ENCODE measurements around the gene SGSM1.
"Not testable (repeated sequence)": the region's sequence is repeated elsewhere in the genome, so short reads cannot be mapped to it uniquely, and the experiment has no call there.

SGSM1 gene

DNA sequence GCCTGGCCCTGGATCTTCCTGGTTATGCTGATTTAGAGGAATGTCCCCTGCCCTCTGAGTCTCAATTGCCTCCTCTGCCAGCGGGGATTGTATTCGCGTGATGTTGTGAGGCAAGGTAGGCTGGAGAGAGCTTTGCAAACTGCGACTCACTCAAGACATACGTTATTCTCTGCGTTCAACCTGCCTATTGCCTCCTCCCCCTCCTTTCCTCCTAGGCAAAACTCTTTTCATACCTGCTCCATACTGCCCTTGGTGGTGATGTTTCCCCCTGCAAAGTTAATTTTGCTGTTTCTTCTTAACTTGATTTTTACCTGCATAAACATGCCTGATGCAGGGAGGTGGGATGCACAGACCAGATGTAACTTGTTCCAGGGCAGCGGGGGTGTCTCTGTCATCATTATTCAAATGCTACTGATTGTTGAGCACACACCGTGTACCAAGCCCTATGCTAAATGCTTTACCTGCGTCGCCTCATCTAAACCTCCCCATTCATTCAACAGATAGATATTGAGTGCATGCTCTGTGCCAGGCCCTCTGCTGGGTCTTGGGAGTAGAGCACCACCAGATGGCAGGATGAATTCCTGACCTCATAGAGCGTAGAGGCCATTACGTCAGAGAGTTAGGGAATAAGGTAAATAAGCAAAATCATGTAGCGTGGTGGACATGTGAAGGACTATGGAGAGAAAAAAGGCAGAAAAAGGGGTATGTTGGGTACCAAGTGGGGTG lies 29.0 kb downstream of the SGSM1 start:
- no peak for DNase-seq (ENCODE audit: low read depth in 3 of 3)

DNA sequence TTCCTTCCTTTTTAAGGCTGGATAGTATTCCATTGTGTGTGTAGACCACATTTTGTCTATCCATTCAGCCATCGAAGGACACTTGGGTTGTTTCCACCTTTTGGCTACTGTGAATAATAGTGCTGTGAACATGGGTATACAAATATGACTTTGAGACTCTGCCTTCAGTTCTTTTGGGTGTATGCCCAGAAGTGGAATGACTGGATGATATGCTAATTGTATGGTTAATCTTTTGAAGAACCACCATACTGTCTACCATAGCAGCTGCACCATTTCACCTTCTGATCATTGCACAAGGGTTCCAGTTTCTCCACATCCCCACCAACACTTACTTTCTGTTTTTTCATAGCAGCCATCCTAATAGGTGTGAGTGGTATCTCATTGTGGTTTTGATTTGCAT lies 30.3 kb downstream of the SGSM1 start:
- no peak for DNase-seq (ENCODE audit: low read depth in 3 of 3)

DNA sequence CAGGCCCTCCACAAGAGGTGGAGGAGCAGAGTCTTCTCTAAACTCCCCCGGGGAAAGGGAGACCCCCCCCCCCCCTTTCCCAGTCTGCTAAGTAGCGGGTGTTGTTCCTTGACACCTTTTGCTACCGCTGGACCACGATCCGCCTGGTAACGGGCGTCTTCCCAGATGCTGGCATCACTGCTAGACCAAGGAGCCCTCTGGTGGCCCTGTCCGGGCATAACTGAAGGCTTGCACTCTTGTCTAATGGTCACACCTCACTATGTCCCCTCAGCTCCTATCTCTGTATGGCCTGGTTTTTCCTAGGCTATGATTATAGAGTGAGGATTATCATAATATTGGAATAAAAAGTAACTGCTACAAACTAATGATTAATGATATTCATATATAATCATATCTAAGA lies 31.5 kb downstream of the SGSM1 start:
- DNase-seq (ENCODE audit: low read depth in 3 of 3): not testable (repeated sequence)

DNA sequence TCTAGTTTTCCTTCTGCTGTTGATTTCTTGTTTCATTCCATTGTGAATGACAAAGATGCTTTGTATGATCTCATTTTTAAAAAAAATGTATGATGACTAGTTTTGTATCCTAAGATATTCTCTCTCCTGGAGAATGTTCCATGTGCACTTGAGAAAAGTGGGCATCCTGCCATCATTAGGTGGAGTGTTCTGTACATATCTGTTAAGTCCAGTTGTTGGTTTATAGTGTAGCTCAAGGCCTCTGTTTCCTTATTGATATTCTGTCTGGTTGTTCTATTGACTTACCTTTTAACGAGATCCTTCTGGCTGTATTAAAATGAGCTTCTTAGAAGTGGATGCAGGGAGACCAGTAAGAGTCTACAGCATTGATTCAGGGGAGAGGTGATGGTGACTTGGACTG lies 35.2 kb downstream of the SGSM1 start:
- DNase-seq (ENCODE audit: low read depth in 3 of 3): no peak

DNA sequence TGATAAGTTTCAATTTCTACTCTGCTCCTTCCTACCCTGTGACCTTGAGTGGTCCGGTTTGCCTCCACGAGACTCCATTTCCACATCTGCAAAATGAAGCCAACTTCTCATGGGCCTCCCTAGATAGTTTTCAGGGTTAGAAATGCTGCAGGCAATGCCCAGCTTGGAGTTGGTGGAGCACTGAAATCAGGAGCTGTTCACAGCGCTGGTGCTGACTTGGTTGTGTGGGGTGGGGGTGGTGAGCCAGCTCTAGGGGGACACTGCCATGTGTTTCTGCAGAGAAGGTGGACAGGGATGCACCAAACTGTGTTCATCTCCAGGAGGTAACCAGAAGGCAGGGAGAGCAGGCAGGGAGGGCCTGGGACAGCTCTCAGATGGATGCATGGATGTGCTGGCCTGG lies 37.0 kb downstream of the SGSM1 start:
- DNase-seq (ENCODE audit: low read depth in 3 of 3): no peak

DNA sequence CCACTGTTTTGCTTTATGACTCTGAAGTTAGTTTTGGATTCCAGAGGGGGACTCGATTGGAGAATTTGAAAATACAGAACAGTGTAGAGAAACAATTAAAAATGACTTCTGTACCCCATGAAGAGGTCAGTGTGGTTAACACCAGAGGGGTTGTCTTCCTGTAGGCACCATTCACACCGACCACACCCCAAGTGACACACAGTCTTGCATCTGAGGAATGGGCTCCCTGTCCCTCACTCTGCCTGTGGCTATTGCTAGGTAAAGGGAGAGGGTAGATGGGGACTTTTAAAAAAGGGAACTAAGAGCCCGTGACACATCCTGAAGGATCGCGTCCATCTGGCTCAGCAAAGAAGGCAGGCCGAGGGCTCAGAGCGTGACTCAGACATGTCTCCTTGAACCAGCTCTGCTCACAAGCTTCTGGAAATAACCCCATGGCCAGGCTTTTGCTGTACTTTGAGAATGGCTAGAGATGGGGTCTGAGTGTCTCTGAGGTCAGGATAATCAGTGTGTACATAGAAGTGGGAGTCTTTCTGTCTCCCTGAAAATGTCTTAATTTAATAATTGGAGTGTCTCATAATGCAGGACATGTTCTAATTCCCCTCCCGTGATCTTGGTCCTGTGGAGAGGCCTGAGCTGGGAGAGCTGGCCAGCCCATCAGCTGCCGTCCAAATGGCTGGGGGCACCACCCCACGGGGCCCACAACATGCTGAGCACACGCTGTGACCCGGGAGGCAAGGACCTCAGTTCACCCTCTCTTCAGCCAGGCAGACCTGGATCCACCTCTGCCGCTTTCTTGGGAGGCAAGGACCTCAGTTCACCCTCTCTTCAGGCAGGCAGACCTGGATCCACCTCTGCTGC lies 39.3 kb downstream of the SGSM1 start:
- DNase-seq (ENCODE audit: low read depth in 3 of 3): no peak

DNA sequence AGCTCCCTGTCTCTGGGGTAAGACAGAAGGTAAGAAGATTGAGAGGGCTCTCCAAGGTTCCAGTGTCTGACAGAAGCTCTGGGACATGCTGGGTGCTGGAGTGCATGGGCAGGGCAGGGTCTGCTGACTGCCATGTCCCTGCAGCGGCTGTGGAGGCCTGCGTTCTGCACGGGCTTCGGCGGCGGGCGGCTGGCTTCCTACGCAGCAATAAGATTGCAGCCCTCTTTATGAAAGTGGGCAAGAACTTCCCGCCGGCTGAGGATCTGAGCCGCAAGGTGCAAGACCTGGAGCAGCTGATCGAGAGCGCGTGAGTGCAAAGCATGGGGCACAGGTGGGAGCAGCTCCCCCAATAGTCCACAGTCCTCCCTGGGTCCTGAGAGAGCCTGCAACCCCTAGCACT lies 41.5 kb downstream of the SGSM1 start:
- DNase-seq (ENCODE audit: low read depth in 3 of 3): no peak

DNA sequence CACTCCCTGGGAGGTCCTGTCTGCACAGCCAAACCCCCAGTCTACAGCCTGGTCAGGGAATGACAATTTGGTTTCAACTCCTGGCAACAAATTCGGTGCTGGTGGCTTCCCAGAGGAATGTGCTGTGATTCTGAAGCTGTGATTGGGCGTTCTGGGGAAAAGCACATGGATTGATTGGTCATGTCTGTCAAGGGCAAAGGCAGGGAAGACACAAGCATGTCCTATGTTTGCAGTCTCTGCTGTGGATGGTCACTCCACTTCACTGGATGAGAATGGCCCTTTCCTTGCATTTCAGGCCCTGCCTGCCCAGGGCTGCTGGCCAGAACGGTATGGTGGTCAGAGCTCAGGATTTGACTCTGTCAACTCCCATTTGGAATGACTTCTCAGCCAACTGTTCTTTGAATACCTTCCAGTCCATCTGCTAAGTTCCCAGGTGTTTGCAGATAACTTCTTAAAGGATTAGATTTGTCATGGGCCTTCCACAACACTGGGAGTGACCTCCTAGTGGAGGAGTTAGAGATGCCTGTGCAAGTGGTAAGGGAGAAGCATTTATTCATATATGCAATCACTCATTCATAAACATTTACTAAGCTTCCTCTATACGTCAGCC lies 42.7 kb downstream of the SGSM1 start:
- DNase-seq (ENCODE audit: low read depth in 3 of 3): no peak

DNA sequence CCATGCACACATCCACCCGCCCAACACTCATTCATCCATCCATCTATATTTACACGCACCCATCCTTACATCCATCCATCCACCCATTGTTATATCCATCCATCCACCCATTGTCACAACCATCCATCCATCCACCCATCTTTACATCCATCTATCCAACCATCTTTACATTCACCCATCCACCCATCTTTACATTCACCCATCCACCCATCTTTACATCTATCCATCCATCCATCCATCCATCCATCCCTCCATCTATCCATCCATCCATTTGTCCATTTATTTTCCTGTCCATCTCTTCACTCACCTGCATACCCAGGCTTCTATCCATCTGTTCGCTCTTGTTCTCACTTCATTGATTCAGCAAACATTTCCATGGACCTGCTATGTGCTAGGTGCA lies 49.8 kb downstream of the SGSM1 start:
- no peak for DNase-seq (ENCODE audit: low read depth in 3 of 3)

DNA sequence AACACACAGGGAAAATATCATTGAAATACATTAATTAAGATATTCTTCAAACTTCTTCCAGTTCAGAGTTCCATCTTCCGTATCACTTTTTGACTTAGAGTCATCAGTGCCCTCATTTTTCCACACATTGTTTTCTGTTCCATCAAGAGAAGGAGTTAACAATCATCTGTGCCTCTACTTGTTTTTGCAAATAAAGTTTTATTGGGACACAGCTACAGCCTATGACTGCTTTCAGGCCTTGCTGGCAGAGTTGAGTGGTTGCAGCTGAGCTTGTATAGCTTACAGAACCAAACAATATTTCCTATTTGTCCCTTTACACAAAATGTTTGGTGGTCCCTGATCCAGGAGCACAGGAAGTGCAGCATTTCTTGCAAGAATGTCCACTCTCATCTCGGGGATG lies 51.6 kb downstream of the SGSM1 start:
- DNase-seq (ENCODE audit: low read depth in 3 of 3): no peak

DNA sequence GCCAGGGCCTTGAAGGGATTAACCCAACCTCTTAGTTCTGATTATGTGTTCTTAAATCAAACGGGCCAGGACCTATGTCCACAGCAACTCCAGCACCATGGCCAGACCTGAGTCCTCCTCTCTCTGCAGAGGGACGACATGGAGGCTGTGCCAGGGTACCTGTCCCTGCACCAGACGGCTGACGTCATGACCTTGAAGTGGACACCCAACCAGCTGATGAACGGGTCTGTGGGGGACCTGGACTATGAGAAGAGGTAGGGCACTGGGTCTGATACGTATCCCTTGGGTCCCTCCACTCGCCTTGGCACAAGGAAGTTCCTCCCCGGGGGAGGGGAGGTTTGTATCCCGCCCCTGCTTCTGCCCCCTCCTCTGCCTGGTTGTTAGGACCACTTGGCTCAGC lies 53.6 kb downstream of the SGSM1 start:
- DNase-seq (ENCODE audit: low read depth in 3 of 3): no peak

DNA sequence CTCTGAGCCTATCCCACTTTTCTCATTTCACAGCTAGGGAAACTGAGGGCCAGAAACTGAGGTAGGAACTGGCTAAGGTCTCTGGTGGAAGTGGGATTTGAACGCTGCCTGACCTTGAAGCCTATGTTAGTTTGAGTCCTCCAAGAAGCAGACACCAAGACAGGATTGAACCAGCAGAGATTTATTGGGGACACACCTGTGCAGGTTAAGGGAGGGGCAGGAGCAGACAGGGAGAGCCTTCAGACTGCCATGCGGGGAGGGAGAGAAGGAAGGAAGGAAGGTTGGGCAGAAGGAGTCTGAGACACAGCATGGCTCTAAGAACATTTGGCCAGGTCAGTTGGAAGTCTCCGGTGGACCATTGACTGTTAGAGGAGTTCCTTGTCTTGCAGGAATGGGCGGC lies 59.5 kb downstream of the SGSM1 start:
- no peak for DNase-seq (ENCODE audit: low read depth in 3 of 3)

DNA sequence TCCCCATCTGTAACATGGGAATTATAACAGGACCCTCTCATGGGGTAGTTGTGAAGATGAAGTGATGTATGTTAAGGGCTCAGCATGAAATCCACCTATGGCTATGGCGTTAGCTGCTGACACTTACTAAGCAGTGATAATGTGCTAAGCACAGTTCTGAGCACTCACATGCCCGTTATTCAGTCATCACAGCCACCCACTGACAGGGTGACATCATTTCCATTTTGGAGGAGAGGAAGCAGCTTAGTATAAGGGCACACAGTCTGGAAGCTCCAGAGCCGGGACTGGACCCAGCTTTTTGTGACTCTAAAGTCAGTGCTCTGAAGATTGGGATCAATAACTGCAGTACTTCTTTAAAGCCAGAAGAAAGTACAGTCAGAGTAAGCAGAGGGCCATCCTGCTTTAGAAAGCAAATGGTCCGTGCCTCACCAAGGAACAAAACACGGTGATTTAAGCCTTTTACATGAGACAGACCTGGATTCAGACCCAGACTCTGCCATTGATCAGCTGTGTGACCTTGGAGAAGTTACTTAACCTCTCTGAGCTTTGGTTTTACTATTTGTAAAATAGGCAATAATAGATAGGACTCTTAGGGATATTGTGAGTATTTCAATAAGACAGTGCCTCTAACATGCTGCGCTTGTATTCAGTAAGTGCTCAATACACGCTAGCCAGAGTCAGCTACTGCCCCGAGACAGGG lies 61.5 kb downstream of the SGSM1 start:
- DNase-seq (ENCODE audit: low read depth in 3 of 3): no peak

DNA sequence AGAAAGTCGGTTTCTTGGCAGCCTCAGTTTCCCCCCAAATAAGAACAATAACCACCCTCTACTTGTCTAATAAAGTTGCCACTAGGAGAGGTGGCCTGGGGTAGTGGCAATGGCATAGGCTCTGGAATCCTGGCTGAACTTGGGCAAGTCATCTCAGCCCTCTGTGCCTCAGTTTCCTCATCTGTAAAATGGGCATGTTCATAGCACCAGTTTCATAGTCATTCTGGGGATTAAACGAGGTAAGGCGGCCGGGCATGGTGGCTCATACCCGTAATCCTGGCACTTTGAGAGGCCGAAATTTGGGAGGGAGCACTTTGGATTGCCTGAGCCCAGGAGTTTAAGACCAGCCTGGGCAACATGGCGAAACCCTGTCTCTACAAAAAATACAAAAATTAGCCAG lies 63.0 kb downstream of the SGSM1 start:
- DNase-seq (ENCODE audit: low read depth in 3 of 3): no peak

DNA sequence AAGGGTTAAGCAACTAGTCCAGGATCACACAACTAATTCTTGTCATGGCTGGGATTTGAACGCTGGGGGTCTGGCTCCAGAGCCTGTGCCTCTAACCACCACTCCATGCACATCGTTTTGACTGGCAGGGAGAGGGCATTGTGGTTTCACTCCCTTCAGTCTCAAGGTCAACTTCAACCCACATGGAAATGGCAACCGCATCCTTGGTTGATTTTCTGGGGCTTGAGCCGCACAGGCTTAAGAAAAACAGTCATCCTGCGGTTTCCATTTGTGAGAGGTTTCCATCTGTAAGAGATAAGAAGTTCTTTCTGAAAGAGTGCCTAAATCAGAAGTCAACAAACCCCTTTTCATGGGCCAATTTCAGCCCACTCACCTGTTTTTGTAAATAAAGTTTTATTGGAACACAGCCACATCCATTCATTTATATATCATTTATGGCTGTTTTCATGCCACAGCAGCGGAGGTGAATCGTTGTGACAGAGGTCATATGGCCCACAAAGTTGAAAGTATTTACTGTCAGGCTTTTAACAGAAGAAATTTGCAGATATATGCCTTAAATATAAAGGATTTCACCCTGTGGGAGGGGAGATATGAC lies 65.7 kb downstream of the SGSM1 start:
- DNase-seq (ENCODE audit: low read depth in 3 of 3): no peak

DNA sequence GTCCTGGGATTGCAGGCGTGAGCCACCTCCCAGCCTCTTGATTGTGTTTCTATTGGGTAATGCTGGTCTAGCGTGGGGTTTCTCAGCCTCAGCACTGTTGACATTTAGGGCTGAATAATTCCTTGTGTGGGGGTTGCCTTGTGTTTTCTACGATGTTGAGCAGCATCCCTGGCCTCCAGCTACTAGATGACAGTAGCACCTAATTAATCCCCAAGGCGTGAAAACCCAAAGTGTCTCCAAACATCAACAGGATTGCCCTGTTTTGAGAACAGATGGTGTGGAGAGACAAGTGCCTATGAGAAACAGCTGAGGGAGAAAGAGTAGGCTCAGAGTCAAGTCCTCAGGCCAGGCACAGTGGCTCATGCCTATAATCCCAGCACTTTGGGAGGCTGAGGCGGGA lies 67.2 kb downstream of the SGSM1 start:
- DNase-seq (ENCODE audit: low read depth in 3 of 3): no peak

DNA sequence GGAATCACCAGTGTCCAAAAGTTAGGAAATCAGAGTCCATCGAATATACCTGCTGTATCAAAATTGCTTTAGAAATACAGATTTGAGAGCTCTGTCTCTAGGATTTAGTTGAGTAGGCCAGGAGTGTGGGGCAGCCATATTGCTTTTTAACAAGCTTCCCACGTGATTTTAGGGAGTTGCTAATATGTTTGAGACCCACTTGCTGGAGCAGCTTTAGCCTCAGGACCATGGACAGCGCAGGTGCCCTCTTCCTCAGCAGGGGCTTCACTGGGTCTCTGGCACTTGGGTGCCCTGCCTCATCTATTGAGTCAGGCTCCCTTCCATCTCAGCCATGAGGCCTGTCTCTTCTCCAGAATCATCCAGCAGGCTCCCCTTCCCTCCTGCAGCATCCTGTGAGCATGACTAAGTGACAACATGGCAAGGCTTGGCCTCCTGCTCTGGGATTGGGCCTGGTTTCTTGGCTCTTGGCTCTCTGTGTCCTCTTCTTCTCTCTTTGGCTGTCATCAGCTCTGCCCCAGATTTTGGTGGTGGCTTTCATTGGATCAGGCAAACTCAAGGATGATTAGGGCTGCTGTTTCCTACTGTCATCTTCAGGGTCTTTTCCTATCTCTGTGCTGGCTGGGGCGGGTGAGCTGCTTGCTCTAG lies 70.0 kb downstream of the SGSM1 start:
- no peak for DNase-seq (ENCODE audit: low read depth in 3 of 3)

DNA sequence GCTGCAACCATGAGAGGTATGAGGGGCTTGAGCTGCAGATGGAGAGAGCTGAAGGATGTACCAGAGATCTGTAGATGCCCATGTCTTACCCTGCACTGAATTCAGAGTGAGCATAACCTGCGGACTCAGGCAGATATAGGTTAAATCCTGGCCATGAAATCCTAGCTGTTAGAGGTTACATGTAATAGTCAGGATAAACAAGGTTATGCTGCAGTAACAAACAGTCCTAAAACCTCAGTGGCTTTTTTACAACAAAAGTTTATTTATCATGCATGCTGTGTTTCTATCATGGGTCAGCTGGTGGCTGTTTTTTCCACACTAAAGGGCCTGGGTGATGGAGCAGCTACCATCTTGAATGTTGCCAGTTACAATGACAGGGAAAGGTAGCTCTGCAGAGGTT lies 70.7 kb downstream of the SGSM1 start:
- no peak for DNase-seq (ENCODE audit: low read depth in 3 of 3)

DNA sequence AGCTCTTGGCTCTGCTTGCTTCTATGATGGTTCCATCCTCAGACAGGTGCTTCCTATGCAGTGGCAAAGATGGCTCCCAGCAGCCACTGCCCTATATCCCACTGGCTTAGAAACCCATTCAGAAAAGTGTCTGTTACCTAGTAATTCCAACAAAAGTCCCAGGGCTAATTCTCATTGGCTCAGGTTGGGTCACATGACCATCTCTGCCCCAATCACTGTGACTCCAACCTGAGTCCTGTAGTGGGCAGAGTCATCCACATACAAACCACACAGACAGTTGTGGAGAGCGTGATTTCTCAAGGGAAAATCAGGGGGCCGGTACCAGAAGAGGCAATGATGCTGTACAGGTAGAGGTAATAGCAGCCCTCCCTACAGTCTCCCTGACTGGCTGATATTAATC lies 73.0 kb downstream of the SGSM1 start:
- no peak for DNase-seq (ENCODE audit: low read depth in 3 of 3)

DNA sequence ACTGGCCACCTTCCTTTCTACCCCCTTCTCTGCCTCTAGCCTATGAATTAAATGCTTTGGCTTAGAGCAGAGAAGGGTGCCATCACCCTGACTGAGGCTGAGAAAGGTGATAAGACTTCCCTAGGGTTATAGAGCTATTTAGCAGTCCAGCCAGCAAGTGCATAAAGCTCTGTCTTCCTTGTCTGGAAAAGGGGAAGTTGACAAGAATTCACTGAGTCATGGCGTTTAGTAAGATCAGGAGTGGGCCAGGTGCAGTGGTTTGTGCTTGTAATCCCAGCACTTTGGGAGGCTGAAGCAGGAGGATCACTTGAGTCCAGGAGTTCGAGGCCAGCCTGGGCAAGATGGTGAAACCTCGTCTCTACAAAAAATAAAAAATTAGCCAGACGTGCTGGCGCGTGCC lies 77.4 kb downstream of the SGSM1 start:
- DNase-seq (ENCODE audit: low read depth in 3 of 3): no peak

DNA sequence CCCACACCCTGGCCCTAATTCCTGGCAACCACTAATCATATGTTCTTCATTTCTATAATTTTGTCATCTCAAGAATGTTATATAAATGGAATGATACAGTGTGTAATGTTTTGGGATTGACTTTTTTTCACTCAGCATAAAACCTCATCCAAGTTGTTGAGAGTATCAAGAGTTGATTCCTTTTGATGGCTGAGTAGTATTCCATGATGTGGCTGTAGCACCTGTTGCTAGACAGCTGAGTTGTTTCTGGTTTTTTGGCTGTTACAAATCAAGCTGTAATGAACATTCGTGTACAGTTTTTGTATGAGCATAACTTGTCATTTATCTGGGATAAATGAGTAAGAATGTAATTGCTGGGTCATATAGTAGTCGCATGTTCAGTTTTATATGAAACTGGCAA lies 81.2 kb downstream of the SGSM1 start:
- no peak for DNase-seq (ENCODE audit: low read depth in 3 of 3)

Measured in stimulated activated CD4-positive, alpha-beta T cell treated with anti-CD3 and anti-CD28 coated beads, TNF-alpha, amount 100 ng/mL, for 4 hours (primary cell).